SW 1271 (cell line): ENCODE measurements around the gene CFDP1.

ENCODE experiments used
- DNase-seq, 2 experiments: peaks; one replicate each; lab custom pipeline; 2025; lab: John Stamatoyannopoulos, UW

CFDP1 gene

DNA sequence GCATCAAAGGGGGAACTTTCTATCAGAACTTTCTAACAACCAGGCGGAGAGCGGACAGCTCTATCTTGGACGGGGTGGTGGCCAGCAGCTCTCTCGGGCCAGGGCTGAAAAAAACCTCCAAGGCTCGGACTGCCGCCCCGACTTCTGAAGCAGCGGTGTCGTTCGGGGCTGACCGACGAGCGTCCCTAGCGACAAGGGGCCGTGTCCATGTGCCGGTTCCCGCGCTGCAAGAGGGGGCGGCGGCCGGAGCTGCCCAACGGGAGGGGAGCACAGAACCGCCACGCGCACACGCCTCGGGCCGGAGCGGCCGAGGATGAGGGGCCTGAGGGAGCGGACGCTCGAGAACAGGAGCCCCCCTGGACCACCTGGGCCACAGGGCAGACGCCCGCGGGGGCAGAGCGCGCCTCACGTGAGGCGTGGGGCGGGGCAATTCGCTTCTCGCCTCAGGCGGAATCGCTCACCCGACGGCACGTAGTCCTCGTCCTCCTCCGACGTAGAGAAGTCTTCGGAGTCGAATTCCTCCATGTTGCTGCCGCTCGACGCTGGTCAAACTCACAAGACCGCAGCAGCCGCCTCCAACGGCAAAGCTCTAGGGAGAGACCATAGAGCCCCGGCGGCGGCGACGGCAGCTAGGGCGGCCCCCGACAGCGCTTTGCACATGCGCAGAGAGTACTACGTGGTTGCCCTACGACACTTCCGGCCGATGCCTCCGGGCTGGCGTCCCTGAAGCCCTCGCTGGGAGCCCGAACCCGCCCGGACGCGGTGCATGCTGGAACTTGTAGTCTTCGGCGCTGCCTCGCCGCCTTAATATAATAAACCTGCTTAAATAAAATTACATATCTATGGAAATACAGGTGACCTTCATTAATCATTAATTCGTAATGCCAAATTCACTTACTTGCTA lies at the start of gene CFDP1:
Gene CFDP1 (minus strand): TSS at position 676 of the 904 bp plus-strand sequence. CDS start 151 bp downstream, at position 525.
- DNase-seq = peak; percentile 77 to 94

DNA sequence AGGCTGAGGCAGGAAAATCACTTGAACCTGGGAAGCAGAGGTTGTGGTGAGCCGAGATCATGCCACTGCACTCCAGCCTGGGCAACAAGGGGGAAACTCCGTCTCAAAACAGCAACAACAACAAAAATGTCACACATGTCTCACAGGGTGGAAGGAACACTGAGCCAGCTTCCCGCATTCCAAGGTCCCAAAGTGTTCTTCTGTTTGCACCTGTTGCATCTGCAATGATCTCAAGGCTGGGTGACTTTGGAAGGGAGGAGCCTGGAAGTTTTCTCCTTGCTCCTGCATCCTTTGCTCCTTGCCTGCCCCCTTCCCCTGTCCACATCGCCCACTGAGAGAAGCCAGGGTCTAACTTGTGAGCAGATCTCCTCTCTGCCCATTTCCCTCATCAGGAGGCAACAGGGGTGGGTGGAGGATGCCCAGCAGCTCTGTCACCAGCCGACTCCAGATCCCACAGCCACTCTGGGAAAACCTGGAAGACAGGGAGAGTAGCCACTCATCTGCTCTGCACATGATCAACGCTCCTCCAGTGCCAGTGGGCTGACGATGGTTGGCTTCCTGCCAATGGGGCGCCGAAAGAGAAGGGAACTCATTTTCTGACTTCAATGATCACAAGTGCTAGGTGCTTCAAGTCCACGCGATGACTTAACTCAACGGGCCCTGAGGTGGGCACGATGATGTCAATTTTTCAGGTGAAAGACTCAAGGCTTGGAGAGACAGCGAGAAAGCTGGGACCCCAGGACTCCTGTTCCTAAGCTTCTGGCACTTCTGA lies 49.3 kb upstream of the CFDP1 start:
- no peak for DNase-seq

DNA sequence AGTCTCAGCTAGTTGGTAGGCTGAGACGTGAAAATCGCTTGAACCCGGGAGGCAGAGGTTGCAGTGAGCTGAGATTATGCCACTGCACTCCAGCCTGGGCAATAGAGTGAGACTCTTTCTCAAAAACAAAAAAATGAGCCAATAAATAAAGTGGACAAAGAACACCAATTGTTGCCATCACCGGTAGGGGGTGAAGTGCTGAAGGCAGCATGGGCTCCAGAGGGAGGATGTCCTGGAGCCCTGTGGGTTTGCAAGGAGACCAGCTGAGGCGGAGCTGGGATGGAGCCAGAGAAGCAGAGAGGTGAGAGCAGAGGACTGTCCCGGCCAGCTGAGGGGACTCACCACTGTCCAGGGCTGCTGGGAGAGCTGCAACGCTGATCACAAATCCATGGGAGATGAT lies 48.2 kb upstream of the CFDP1 start:
- no peak for DNase-seq

DNA sequence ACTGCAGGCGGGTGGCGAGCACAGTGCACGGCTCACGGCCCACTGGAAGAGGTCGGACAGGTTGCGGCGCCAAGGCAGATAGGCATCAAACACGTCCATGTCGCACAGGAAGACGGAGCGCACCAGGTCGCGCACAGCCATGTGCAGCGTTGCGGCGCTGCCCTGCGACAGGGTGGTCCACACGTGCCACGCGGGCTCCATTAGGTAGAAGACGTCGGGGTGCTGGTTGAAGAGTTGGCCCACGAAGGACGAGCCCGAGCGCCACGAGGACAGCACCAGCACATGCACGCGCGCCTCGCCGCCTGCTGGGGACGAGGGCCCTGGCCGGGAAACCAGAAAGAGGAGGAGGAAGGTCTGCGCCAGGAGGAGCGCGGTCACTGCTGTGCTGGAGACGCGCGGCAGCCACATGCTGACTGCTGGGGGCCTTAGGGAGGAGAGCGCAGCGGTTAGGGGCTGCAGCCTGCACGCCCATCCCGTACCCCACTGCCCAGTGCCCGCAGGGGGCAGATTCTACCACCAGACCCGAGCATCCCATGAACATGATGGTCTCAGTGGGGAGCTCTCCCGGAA lies 46.2 kb upstream of the CFDP1 start:
- no peak for DNase-seq

DNA sequence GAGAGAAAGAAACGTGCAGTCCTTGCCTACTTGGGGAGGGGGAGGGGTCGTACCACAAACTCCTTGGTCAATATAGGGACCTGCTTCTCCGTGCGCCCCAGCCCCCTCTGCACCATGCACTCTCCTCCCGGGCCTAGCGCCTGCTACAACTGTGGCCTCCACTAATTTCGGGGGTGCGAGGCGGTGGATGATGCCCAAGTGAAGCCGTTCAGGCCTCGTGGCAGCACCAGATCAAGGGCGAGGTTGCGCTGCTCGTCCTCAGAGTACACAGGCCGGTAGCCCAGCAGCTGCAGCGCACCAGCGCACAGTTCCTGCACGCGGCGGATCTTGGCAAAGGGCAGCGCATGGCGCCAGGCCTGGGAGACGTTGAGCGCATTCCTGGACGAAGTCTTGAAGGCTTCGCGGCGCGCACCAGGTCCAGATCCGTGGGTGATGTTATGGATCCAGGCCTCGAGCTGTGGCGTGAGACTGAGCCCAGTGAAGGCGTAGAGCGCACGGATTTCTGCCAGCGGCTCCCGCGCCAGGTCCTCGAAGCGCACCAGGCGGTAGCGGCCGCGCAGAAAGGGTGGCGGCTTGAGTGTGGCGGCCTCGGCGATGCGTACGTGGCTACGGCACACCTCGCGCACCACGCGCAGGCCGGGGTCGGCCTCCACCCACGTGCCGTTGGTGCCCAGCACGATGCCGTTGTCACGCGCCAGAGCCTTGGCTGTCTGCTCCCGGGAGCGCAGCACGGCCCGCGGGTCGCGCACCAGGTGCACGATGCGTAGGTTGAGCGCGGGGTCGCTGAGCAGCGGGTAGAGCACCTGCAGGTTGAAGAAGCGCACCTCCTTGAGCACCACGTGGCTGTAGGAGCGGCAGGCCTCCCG lies 45.4 kb upstream of the CFDP1 start:
- DNase-seq = no peak

DNA sequence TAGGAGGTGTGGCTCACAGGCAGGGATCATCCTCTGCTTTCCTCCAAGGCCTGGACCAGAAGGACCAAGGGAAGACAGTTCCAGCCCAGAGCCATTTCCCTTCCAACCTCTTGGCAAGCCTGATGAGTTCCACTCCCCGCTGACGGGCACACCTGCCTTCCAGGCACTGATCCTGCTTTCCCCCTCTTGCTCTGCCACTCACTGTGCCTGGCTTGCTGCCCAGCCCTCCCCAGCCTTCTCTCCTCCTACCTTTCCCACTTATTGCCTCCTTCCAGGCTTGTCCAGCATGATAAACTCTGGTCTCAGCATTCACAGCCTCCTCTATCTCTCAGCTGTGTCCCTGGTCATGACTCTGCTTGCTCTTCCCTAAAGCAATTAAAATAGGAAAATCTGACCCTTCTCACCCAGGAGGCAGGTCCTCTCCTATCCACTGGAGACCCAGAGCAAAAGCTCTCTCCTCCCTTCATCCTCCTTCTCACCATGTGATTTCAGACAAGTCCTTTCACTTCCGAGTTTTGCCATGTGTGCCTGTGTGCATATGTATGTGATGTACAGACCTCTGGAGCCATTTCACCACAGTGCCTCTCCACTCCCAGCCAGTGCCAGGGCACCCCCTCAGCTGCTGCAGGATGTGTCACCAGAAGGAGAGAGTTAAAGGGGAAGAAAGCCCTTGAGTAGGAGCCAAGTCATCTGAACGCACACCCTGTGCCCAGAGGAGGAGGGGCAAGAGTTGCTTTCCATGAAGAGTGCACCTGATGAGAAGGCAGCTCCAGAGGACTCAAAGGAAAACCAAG lies 44.6 kb upstream of the CFDP1 start:
- DNase-seq = no peak

DNA sequence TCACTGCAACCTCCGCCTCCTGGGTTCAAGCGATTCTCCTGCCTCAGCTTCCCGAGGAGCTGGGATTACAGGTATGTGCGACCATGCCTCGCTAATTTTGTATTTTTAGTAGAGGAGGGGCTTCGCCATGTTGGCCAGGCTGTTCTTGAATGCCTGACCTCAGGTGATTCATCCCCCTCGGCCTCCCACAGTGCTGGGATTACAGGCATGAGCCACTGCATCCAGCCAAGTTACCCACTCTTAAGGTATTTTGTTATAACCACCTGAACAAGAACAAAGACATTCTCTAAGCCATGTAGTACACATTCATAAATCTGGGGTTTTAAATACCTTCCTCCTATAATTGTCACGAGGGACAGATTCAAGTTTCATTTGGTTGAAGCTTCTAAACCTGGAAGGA lies 43.5 kb upstream of the CFDP1 start:
- no peak for DNase-seq

DNA sequence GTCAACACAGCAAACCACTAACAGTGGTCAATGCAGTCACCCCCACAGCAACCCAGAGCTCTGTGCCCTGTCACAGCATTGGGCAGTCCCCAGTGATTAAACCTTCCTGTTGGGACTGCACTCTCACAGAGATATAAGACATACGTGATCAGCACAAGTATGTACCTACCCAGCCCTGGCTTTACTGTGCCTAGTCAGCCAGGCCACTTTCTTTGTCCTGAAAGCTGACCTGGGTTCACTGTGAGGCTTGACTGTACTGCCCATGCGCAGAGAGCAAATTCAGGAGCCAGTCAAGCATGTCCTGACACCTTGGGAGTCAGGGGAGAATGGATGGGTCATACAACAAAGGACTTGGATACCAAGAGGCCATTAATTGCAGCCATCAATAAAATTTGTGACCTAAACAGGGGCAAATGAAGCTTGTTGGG lies 42.1 kb upstream of the CFDP1 start:
- no peak for DNase-seq

DNA sequence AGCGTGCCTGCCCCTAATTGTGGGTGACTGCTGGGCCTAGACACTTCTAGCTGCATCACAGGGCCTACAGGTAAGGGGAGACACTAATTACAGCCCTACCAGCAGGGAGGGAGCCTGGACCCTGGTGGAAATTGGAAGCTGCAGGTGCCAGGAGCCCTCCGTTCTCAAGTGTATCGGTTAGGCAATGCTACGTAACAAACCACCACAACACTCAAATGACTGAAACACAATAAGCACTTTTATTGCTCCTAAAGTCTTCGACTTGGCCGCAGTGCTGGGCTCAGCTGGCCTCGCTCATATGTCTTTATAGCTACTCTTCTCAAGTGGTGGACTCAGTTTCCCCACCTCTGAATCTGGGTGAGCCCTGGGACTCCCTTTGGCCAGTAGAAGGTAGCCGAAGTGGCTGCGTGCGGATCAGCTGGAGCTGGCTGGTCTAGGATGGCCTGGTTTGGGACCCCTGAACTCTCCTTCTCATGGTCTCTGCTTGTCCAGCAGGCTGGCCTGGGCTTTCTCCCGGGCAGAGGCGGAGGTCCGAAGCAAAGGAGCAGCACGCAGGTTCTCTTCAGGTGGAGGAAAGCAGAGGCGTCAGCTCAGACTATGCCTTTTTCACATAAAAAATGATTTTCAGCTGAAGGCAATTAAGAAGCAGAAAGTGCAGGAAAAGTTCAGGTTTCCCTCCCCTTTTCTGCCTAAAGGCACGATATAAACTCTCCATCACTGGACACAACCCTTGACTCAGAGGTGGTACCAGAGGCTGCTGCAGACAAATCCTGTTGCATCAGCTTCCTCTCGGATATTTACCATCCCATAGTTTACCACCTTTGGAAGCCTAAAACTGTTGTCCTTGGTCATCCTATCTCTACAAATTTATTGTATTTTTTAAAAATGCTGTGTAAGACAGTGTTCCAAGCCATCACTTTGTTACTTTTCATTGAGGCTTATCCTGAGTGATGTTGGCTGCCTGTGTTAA lies 39.9 kb upstream of the CFDP1 start:
- DNase-seq = no peak

DNA sequence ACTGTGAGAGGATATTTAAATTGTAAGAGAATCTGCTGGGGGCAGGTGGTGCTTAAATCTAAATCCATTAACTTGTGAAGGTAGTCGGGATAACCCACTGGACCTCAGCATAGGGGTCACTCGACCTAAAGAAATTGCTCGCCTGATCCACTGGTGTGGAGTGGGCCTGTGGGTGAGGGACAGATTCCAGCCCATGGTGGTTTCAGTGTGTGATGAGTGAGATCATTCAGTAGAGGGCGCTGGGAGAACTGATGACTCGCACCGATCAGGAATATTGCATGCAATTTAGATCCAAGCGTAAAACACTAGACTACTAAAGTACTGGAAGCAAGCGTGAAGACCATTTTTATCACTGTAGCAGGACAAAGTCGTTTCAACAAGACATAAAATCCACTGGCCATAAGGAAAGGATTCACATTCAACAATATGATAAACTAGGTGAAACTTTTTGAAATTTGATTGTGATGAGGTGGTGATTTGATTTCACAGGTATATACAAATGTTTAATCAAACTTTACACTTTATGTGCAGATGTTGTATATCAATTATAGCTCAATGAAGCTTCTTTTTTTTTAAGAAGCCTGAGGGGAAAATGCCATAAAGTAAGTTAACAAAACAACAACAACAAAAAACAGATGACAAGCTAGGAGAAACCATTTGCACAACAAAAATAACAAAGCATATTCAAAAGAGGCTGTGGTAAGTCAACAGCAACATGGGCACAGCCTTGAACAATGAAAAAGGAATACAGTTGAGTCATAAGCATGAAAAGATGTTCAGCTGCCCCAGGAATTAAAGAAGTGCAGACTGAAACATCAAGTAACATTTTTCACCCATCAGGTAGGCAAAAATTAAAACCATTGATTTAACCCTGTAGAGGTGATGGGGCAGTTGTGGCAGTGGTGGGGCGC lies 38.7 kb upstream of the CFDP1 start:
- DNase-seq = peak in 1 of 2 experiments; percentile 65

DNA sequence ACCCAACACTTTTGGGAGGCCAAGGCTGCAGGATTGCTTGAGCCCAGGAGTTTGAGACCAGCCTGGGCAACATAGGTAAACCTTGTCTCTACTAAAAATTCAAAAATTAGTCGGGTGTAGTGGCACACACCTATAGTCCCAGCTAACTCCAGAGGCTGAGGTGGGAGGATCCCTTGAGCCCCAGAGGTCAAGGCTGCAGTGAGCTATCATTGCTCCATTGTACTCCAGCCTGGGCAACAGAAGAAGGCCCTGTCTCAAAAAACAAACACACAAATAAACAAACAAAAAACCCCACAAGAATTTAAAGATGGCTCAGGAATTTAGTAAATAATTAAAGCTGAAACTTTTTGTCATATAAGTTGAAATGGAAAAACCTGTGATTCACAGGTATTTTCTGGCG lies 33.5 kb upstream of the CFDP1 start:
- no peak for DNase-seq

DNA sequence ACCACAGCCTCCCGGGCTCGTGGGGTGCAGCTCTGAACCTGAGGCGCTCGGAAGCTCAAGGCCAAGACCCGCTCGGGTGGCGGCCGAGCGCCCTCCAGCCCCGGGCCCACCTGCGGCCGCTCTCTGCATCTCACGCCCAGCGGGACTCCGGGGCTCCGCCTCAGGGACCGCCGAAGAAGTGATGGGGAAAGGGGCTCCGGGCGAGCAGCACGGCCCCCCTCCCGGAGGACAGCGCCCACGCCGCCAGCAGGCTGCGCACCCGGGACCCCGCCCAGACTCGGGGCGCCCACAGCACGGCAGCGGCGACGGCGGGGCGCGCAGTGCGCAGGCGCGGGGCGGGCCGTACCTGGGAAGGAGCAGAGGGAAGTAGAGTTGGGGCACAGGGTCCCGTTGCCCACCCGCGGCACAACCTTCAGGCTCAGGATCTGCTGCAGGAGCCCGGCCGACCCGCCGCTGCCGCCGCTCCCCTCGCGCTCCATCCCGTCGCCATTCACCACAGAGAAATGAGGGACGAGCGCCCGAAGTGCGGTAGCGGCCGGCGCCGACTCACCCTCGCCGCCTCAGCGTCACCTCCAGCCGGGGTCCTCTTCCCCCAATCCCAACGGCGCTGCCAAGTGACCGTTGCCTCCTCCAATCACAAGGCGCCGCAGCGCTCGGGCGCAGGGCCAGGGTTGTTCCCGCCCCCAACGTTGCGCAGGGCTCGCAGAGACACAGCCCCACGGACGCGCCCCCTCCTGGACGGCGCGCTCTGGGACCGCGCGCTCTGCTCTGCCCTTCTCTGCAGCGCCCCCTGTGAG lies 31.0 kb upstream of the CFDP1 start, which contains the start of gene TMEM170A:
Gene TMEM170A (minus strand): TSS at position 568 of the 797 bp plus-strand sequence. CDS start 89 bp downstream, at position 479.
- DNase-seq = peak; percentile 89 to 97

DNA sequence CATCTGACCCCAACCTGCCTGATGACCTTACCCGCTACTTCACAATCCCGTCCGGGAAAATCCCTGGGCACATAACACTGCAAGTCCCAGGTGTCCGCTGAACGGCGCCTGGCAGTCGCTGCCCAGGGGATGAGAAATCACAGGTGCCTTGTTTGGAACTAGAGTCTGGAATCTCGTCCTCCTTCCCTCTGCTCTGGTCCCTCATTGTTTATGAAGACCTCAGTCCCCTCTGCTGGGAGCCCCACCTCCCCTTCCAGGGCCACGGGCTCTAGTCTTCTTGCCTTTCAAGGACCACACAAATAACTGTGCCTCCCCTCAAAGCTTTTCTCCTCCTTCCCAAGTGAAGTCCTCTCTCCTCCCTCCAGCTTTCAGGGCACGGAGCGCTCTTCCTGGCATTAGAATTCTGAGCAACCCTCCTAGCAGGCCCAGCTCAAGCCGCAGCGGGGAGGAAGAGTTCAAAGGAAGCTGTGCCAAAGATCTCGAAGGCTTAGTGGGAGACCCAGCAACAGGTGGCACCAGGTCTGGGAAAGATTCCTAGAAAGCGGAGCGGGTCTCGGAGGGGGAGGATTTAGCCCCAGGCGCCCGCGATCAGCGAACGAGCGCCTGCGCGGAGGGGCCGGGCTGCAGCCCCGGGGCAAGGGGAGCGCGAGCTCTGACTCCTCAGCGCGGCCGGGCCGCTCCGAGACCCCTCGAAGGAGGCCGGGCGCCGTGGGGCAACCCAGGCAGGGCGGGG lies 30.3 kb upstream of the CFDP1 start:
- peak in 1 of 2 experiments; percentile 10 for DNase-seq

DNA sequence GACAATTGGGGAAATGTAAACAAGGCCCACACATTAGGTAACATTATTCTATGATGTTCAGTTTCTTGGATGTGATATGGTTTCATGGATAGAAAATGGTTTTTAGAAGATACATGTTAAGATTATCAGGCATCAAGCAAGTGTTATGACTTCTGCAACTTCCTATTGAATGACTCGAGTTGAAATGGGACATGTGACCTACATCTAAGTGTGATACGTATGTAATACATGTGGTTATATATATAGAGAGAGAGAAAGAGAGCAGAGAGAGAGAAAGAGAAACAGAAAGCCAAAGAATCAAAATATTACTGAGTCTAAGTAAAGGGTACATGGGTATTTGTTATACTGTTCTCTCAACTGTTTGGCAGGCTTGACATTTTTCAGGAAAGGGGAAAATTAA lies 29.5 kb upstream of the CFDP1 start:
- no peak for DNase-seq

DNA sequence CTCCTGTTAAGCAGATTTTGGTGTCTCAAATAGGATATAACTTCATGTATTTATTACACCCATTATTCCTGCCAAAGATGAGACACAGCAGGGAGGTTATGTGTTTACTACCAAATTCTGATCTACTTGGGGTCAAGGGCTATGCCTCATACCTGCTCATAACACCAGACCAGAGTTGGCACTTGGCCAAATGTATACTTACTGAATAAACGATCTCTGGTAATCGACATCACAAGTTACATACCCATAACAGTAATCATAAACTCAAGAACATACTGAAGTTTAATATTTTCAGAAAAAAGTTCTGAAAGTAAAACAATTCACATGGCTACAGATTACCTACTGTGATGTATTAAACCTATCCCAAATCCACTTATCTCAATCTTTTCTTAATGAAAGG lies 28.3 kb upstream of the CFDP1 start:
- no peak for DNase-seq

DNA sequence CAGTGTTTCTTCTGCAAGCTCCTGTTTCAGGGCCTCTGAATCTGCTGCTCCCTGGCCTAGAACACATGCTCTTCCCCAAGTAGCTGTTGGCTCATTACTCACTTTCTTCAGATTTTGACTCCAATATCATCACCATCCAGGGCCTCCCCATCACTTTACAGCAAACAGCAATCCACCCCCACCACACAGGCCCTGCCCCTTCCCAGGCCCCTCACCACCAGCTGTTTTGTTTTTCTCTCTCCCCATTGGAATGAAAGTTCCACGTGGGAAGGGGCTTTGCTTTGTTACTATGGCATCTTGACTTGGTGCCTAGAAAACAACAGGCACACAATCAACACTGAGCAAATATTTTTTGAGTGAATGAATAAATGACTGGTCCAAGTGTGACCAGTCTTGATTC lies 27.1 kb upstream of the CFDP1 start:
- no peak for DNase-seq

DNA sequence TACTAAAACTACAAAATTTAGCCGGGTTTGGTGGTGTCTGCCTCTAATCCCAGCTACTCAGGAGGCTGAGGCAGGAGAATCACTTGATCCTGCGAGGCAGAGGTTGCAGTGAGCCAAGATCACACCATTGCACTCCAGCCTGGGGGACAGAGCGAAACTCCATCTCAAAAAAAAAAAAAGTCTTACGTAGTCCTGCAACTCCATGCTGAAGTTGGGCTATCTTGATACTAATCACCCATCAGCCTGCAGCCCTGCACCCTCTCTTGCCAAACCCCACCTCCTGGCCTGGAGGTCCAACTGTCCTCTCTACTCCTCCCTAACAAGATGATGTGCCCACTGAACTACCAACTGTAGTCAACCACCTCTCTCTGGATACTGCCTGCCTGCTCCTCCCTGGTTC lies 26.4 kb upstream of the CFDP1 start:
- no peak for DNase-seq
